IMR-90 (cell line): ENCODE measurements around the gene RAD51B. TPM values are rescaled to one million over a fixed set of nuclear protein-coding genes. Genes with fewer than 3 reads are reported as not detected.

Source experiments
- ATAC-seq: fragments of 200-7000 bp; cut with Tn5 transposase; 2 replicates; pipeline ENCODE4 v1.9.1; 2020; ENCODE audit warnings: low read depth, mild to moderate bottlenecking, moderate library complexity
- BruUV-seq: library from RNA; stranded (reverse); fragments of 400-500 nt; replicated peaks from 2 replicates; lab custom pipeline; 2021; lab: Mats Ljungman, UMichigan
- CTCF ChIA-PET: fragments of 300-600 bp; formaldehyde crosslinking; extraction: SDS; loops from one replicate; lab custom pipeline; 2021; ENCODE audit warnings: antibody characterized with exemption; lab: Yijun Ruan, JAX
- POLR2A ChIA-PET: fragments of 300-600 bp; sonication (Branson Sonifier 250); formaldehyde crosslinking; loops from one replicate; lab custom pipeline; 2022; ENCODE audit warnings: antibody characterized with exemption; ENCODE audit not compliant: unreplicated experiment; lab: Charles Lee
- DNase-seq: peaks from one replicate; pipeline ENCODE4 v3.0.0; 2013
- H2AFZ ChIP-seq: replicated peaks from 2 replicates; pipeline ENCODE3; 2013; ENCODE audit warnings: low read length, mild to moderate bottlenecking; ENCODE audit not compliant: poor library complexity
- H2AK5ac ChIP-seq: 2 replicates; pipeline ENCODE4 v1.6.1; 2013; ENCODE audit warnings: low read depth, low read length, inconsistent platforms
- H2AK9ac ChIP-seq: replicated peaks from 2 replicates; pipeline ENCODE3; 2013; ENCODE audit warnings: mild to moderate bottlenecking, low read depth, low read length, moderate library complexity; ENCODE audit not compliant: poor library complexity
- H2BK120ac ChIP-seq: 2 replicates; pipeline ENCODE4 v1.6.1; 2013; ENCODE audit warnings: low read depth, low read length, inconsistent platforms
- H2BK15ac ChIP-seq: 3 replicates; pipeline ENCODE4 v1.6.1; 2013; ENCODE audit warnings: low read depth, low read length, inconsistent platforms
- H2BK20ac ChIP-seq: 2 replicates; pipeline ENCODE4 v1.6.1; 2013; ENCODE audit warnings: low read depth, mild to moderate bottlenecking, inconsistent platforms, low read length, moderate library complexity
- H2BK5ac ChIP-seq: 2 replicates; pipeline ENCODE4 v1.6.1; 2013; ENCODE audit warnings: mild to moderate bottlenecking, low read depth, low read length, inconsistent platforms; ENCODE audit not compliant: poor library complexity, severe bottlenecking
- H3K14ac ChIP-seq: replicated peaks from 2 replicates; pipeline ENCODE4 v1.6.1; 2013; ENCODE audit warnings: low read depth, low read length, inconsistent platforms
- H3K18ac ChIP-seq: 2 replicates; pipeline ENCODE4 v1.6.1; 2013; ENCODE audit warnings: low read depth, low read length, control low read depth
- H3K23ac ChIP-seq: 2 replicates; pipeline ENCODE4 v1.6.1; 2013; ENCODE audit warnings: low read depth, low read length, inconsistent platforms
- H3K27ac ChIP-seq: 2 replicates; pipeline ENCODE4 v1.5.1; 2013; ENCODE audit warnings: mild to moderate bottlenecking, control low read depth, low read length; ENCODE audit not compliant: insufficient read depth
- H3K27me3 ChIP-seq: 2 replicates; pipeline ENCODE4 v1.6.1; 2013; ENCODE audit warnings: low read length; ENCODE audit not compliant: control insufficient read depth, insufficient read depth
- H3K36me3 ChIP-seq: 2 replicates; pipeline ENCODE4 v1.6.1; 2013; ENCODE audit warnings: low read length, mixed read lengths; ENCODE audit not compliant: control insufficient read depth, insufficient read depth
- H3K4ac ChIP-seq: 2 replicates; pipeline ENCODE4 v1.6.1; 2013; ENCODE audit warnings: low read depth, low read length, inconsistent platforms
- H3K4me1 ChIP-seq: 2 replicates; pipeline ENCODE4 v1.6.1; 2013; ENCODE audit warnings: low read length, mixed read lengths; ENCODE audit not compliant: control insufficient read depth, insufficient read depth
- H3K4me2 ChIP-seq: 2 replicates; pipeline ENCODE4 v1.6.1; 2013; ENCODE audit warnings: low read depth, mild to moderate bottlenecking, control low read depth, low read length, moderate library complexity
- H3K4me3 ChIP-seq: 2 replicates; pipeline ENCODE4 v1.5.1; 2013; ENCODE audit warnings: low read depth, mild to moderate bottlenecking, control low read depth, low read length, moderate library complexity; ENCODE audit not compliant: insufficient read depth
- H3K56ac ChIP-seq: 2 replicates; pipeline ENCODE4 v1.6.1; 2013; ENCODE audit warnings: low read length, inconsistent platforms; ENCODE audit not compliant: insufficient read depth; ENCODE audit errors: extremely low read depth
- H3K79me1 ChIP-seq, 2 experiments: 2 replicates each; pipeline ENCODE4 v1.6.1; 2013; ENCODE audit warnings: low read length in 2 of 2, inconsistent platforms in 1 of 2, low read depth in 1 of 2
- H3K9ac ChIP-seq: 2 replicates; pipeline ENCODE4 v1.6.1; 2013; ENCODE audit warnings: low read depth, low read length, control low read depth
- H3K9me1 ChIP-seq: 2 replicates; pipeline ENCODE4 v1.6.1; 2013; ENCODE audit warnings: low read length, inconsistent platforms; ENCODE audit not compliant: insufficient read depth
- H3K9me3 ChIP-seq: 2 replicates; pipeline ENCODE4 v1.6.1; 2013; ENCODE audit warnings: low read length; ENCODE audit not compliant: control insufficient read depth, insufficient read depth
- H4K20me1 ChIP-seq: 2 replicates; pipeline ENCODE4 v1.6.1; 2013; ENCODE audit warnings: low read length, inconsistent platforms; ENCODE audit not compliant: insufficient read depth
- H4K5ac ChIP-seq: 2 replicates; pipeline ENCODE4 v1.6.1; 2013; ENCODE audit warnings: mild to moderate bottlenecking, low read depth, low read length, control low read depth
- H4K8ac ChIP-seq, 2 experiments: 2 replicates each; pipeline ENCODE4 v1.6.1; 2013; ENCODE audit warnings: low read depth in 2 of 2, low read length in 2 of 2, control low read depth in 1 of 2, inconsistent platforms in 1 of 2
- H4K91ac ChIP-seq: 2 replicates; pipeline ENCODE4 v1.6.1; 2013; ENCODE audit warnings: low read depth, low read length, inconsistent platforms; ENCODE audit not compliant: insufficient read depth
- CEBPB ChIP-seq: IDR thresholded peaks from 2 replicates; pipeline ENCODE4 v1.6.1; 2012; ENCODE audit warnings: low read depth, low read length, improper control_type of control experiment
- CHD1 ChIP-seq: IDR thresholded peaks from 2 replicates; pipeline ENCODE4 v1.6.1; 2012; ENCODE audit warnings: low read depth, low read length, improper control_type of control experiment
- FOS ChIP-seq: fragments of 150-350 bp; IDR thresholded peaks from 2 replicates; pipeline ENCODE4 v1.6.1; 2016; ENCODE audit warnings: low read depth, low read length
- NFE2L2 ChIP-seq: fragments of 150-350 bp; IDR thresholded peaks from 2 replicates; pipeline ENCODE4 v1.6.1; 2016; ENCODE audit warnings: low read depth, mild to moderate bottlenecking, low read length
- POLR2A ChIP-seq: IDR thresholded peaks from 2 replicates; pipeline ENCODE4 v1.6.1; 2012; ENCODE audit warnings: mild to moderate bottlenecking, low read depth, low read length
- RAD21 ChIP-seq: IDR thresholded peaks from 2 replicates; pipeline ENCODE4 v1.6.1; 2012; ENCODE audit warnings: low read length, improper control_type of control experiment
- SMC3 ChIP-seq: fragments of 150-350 bp; IDR thresholded peaks from 2 replicates; pipeline ENCODE4 v1.6.1; 2016; ENCODE audit warnings: low read depth, mild to moderate bottlenecking, antibody characterized with exemption, low read length, moderate library complexity
- dilution Hi-C: fragments of 300-500 bp; cut with HindIII; formaldehyde crosslinking; loops from one replicate; pipeline ENCODE4 v1.14.3; 2018; ENCODE audit warnings: low sequenced_read_pairs; ENCODE audit not compliant: unreplicated experiment
- in situ Hi-C: fragments of 300-500 bp; cut with MboI; formaldehyde crosslinking; loops from 3 replicates; pipeline ENCODE4 v1.14.3; 2019; ENCODE audit warnings: low sequenced_read_pairs, inconsistent platforms, mixed read lengths
- intact Hi-C: fragments of 100-400 bp; cut with micrococcal nuclease; formaldehyde crosslinking; loops from 2 replicates; pipeline ENCODE4 v1.10.0; 2022
- polyA plus RNA-seq, 3 experiments: library from polyadenylated mRNA; depleted of rRNA; stranded (reverse); fragments of >200 nt; gene quantifications; 2 replicates each; pipeline ENCODE4 v1.2.3, GENCODE V29; 2012; ENCODE audit warnings: low replicate concordance in 1 of 3
- total RNA-seq: library from RNA; depleted of rRNA; stranded (reverse); fragments of >200 nt; gene quantifications from 2 replicates; pipeline ENCODE4 v1.2.3, GENCODE V29; 2012
- TF ChIP-seq, protein P1 (sequence below): fragments of 150-350 bp; IDR thresholded peaks from 2 replicates; pipeline ENCODE4 v1.6.1; 2017; ENCODE audit warnings: mild to moderate bottlenecking, antibody characterized with exemption, low read length, low read depth
- TF ChIP-seq, protein P2 (sequence below): conservative IDR thresholded peaks from 2 replicates; pipeline ENCODE4 v1.5.1; 2012; ENCODE audit warnings: mild to moderate bottlenecking, low read depth, low read length, improper control_type of control experiment

Gene RAD51B
- total and polyA plus RNA-seq, 2 of the 4 experiments (the other 2 are of a cell fraction), result 5.1 to 18.8 TPM

GRCh38 chr14:67918838-67919237 is 99.3 kb downstream of the RAD51B start:
- Histone ChIP-seq H4K5ac (no peak overlapping the region), H3K4me3 (no peak overlapping the region), H3K14ac (peak overlapping the region; percentile 34), H3K27me3 (no peaks in the 10 kb centered on the region), H3K4me2 (peak overlapping the region; percentile 71; the same call in 1 of the 2 replicates), H3K9me1 (no peaks in the 10 kb centered on the region), H2BK120ac (peak overlapping the region; percentile 53; the same call in 1 of the 2 replicates), H3K4ac (no peak overlapping the region), H3K23ac (peak overlapping the region; percentile 66; the same call in 1 of the 2 replicates), H3K36me3 (no peaks in the 10 kb centered on the region), H3K56ac (no peak overlapping the region), H3K18ac (peak overlapping the region; percentile 32; the same call in 1 of the 2 replicates), H2AK5ac (no peak overlapping the region), H3K9me3 (no peaks in the 10 kb centered on the region), H2AK9ac (no peak overlapping the region), H2BK20ac (peak overlapping the region; percentile 1; the same call in 1 of the 2 replicates), H2BK15ac (no peak overlapping the region), H2BK5ac (no peak overlapping the region), H4K8ac (peak overlapping the region; percentile 9 to 37; a peak in 3 of 4 replicates), H4K20me1 (no peaks in the 10 kb centered on the region), H3K79me1 (no peaks in the 10 kb centered on the region), H3K27ac (no peak overlapping the region), H2AFZ (no peak overlapping the region), H3K4me1 (peaks cover 4% of the 10 kb centered on the region; the same call in 1 of the 2 replicates), H3K9ac (no peak overlapping the region), H4K91ac (no peak overlapping the region)
- POLR2A ChIA-PET, result no interaction called here
- ATAC-seq (peak; percentile 60), DNase-seq (no peak)
- CTCF ChIA-PET, result interaction anchor here (0.5 to 0.7 kb wide), 2 partner anchors 15 to 34 kb away, joined by 3 read pairs; no protein-coding TSS in a partner anchor
- no peak for TF ChIP-seq CEBPB
- TF ChIP-seq RAD21, result no peak
- no peak for TF ChIP-seq CHD1
- TF ChIP-seq, protein P1, sequence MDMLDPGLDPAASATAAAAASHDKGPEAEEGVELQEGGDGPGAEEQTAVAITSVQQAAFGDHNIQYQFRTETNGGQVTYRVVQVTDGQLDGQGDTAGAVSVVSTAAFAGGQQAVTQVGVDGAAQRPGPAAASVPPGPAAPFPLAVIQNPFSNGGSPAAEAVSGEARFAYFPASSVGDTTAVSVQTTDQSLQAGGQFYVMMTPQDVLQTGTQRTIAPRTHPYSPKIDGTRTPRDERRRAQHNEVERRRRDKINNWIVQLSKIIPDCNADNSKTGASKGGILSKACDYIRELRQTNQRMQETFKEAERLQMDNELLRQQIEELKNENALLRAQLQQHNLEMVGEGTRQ, result no peak
- TF ChIP-seq, protein P2, sequence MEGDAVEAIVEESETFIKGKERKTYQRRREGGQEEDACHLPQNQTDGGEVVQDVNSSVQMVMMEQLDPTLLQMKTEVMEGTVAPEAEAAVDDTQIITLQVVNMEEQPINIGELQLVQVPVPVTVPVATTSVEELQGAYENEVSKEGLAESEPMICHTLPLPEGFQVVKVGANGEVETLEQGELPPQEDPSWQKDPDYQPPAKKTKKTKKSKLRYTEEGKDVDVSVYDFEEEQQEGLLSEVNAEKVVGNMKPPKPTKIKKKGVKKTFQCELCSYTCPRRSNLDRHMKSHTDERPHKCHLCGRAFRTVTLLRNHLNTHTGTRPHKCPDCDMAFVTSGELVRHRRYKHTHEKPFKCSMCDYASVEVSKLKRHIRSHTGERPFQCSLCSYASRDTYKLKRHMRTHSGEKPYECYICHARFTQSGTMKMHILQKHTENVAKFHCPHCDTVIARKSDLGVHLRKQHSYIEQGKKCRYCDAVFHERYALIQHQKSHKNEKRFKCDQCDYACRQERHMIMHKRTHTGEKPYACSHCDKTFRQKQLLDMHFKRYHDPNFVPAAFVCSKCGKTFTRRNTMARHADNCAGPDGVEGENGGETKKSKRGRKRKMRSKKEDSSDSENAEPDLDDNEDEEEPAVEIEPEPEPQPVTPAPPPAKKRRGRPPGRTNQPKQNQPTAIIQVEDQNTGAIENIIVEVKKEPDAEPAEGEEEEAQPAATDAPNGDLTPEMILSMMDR, result no peak
- TF ChIP-seq NFE2L2, result no peak
- TF ChIP-seq FOS, result no peak
- no peak for TF ChIP-seq SMC3
- no peak for TF ChIP-seq POLR2A
- BruUV-seq, result no TSS peak
- in situ Hi-C loops (no loop called here), intact Hi-C loops (loop anchor here (5.0 kb wide), 1 partner anchor 82 kb away; no protein-coding TSS in a partner anchor), dilution Hi-C loops (no loop called here)
